Central memory CD8-positive, alpha-beta T cell (primary cell): ENCODE measurements around the gene GEMIN7.
A peak's percentile ranks its signal among the peaks of the same experiment; 100 is the strongest.

Experiments used
- ATAC-seq: fragments of 150-1000 bp; cut with Tn5 transposase; replicated peaks from 2 replicates; pipeline ENCODE4 v1.10.0; 2022; ENCODE audit warnings: mild to moderate bottlenecking, moderate FRiP score, moderate number of reproducible peaks; ENCODE audit not compliant: poor library complexity, severe bottlenecking; ENCODE audit errors: extremely low read depth
- DNase-seq, 2 donors: peaks; one replicate each; pipeline ENCODE4 v3.0.0; 2021; ENCODE audit warnings: low spot score in 2 of 2
- H3K27ac Mint-ChIP-seq: one replicate; pipeline ENCODE4 v1.8.0; 2022; ENCODE audit warnings: low read depth, mild to moderate bottlenecking, moderate library complexity, mixed read lengths
- H3K27me3 Mint-ChIP-seq: one replicate; pipeline ENCODE4 v1.8.0; 2022; ENCODE audit warnings: mixed read lengths
- H3K36me3 Mint-ChIP-seq: one replicate; pipeline ENCODE4 v1.8.0; 2022; ENCODE audit warnings: mild to moderate bottlenecking, moderate library complexity, mixed read lengths; ENCODE audit not compliant: insufficient read depth
- H3K4me1 Mint-ChIP-seq: one replicate; pipeline ENCODE4 v1.8.0; 2022; ENCODE audit warnings: mixed read lengths
- H3K4me3 Mint-ChIP-seq: one replicate; pipeline ENCODE4 v1.8.0; 2022; ENCODE audit warnings: mild to moderate bottlenecking, moderate library complexity, mixed read lengths
- H3K9me3 Mint-ChIP-seq: one replicate; pipeline ENCODE4 v1.8.0; 2022; ENCODE audit warnings: mixed read lengths

Gene GEMIN7

DNA sequence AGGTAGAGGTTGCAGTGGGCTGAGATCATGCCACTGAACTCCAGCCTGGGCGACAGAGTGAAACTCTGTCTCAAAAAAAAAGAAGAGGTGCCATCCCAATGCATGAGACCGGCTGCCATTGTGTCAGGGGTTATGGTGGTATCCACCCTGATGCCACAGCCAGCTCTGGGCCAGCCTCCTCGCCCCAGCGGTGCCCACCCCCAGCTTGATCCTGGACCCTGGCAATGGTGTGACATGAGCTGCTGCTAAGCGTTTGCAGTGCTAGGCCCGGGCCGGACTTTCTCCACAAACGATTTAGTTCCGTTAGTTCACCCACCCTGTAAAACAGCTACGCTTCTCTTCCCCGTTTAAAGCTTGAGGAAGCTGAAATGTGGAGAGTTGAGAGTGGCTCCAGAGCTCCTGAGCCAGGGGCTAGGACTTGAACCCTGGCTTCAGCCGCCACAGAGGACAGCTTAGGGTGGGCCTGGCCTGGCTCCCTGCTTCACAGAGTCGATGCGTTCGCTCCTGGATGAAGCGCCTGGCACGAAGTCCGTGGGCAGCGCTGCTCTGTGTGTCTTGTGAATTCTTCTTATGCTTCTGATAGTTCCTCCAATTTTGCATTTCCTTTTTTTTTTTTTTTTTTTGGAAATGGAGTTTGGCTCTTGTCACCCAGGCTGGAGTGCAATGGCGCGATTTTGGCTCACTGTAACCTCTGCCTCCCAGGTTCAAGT is 56.3 kb downstream of the GEMIN7 start:
- no peaks in the 10 kb centered on the region for H3K27me3 Mint-ChIP-seq
- DNase-seq = no peak
- peaks cover 7% of the 10 kb centered on the region for H3K36me3 Mint-ChIP-seq
- no peaks in the 10 kb centered on the region for H3K9me3 Mint-ChIP-seq
- no peak overlapping the region for H3K27ac Mint-ChIP-seq
- no peak overlapping the region for H3K4me3 Mint-ChIP-seq
- H3K4me1 Mint-ChIP-seq = peaks cover 28% of the 10 kb centered on the region
- ATAC-seq = no peak

DNA sequence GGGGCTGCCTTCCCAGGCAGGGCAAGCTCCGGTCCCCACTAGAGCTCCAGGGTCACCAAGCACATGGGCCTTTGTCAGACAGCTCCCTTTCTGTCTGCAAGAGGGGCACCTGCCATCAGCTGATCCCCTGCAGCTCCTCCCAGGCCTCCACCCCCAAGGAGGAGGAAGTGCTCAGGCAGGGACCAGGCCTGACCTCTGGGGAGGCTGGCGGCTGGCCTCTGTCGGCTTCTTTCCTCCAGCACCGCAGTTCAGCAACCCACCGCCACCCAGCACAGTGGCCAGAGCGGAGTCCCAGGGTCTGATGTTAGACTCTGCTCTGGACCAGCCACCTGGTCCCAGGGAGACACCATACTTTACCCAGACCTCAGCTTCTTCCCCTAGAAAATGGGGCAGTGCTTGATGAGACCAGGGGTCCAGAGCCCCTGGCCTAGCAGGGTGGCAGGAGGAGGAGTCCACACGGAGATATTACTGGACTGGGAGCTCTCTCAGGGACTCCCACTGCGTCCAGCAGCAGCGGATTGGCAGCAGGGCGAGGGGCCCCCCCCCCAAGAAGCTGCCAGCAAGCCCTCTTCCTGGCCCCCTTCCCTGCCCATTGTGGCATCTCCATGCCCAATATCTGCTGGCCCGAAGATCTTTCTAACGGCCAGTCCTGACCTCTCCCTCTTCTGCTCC is 57.6 kb downstream of the GEMIN7 start:
- peak overlapping the region; percentile 4 for H3K27ac Mint-ChIP-seq
- H3K27me3 Mint-ChIP-seq = no peaks in the 10 kb centered on the region
- H3K4me3 Mint-ChIP-seq = no peak overlapping the region
- no peak for DNase-seq
- H3K4me1 Mint-ChIP-seq = peaks cover 28% of the 10 kb centered on the region
- ATAC-seq = no peak
- H3K9me3 Mint-ChIP-seq = no peaks in the 10 kb centered on the region
- peaks cover 11% of the 10 kb centered on the region for H3K36me3 Mint-ChIP-seq

DNA sequence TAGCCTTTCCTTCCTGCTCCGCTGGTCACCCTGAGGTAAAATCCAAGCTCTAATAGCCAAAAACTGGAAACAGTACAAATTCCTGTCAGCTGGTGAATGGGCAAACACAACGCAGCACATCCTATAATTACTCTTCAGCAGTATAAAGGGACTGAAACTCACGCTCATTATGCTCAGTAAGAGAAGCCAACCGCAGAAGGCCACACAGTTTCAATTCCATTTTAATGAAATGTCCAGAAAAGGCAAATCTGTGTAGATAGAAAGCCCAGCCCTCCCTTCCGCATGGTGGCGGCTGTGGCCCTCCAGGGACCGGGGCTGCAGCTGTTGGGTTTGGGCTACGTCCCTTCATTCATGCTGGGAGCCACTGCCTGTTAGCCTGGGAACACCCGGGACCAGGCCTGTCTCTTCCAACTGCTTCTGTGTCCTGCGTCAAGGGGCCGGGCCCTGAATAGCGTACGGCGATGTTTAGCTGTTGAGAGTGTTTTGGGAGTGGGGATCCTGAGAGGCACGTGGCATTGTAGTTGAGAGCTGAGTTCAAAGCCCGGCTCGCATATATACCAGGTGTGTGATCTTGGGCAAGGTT is 58.2 kb downstream of the GEMIN7 start:
- ATAC-seq = no peak
- H3K27ac Mint-ChIP-seq = peak overlapping the region; percentile 4
- no peak for DNase-seq
- H3K27me3 Mint-ChIP-seq = no peaks in the 10 kb centered on the region
- H3K36me3 Mint-ChIP-seq = peaks cover 9% of the 10 kb centered on the region
- no peaks in the 10 kb centered on the region for H3K9me3 Mint-ChIP-seq
- H3K4me1 Mint-ChIP-seq = peaks cover 28% of the 10 kb centered on the region
- no peak overlapping the region for H3K4me3 Mint-ChIP-seq

GRCh38 chr19:45138303-45138751 is 59.3 kb downstream of the GEMIN7 start:
- peaks cover 12% of the 10 kb centered on the region for H3K36me3 Mint-ChIP-seq
- H3K4me3 Mint-ChIP-seq = no peak overlapping the region
- ATAC-seq (no peak), DNase-seq (no peak)
- H3K27me3 Mint-ChIP-seq = no peaks in the 10 kb centered on the region
- H3K4me1 Mint-ChIP-seq = peaks cover 36% of the 10 kb centered on the region
- no peak overlapping the region for H3K27ac Mint-ChIP-seq
- no peaks in the 10 kb centered on the region for H3K9me3 Mint-ChIP-seq

GRCh38 chr19:45139286-45140143 is 60.5 kb downstream of the GEMIN7 start:
- Mint-ChIP-seq H3K27me3 (no peaks in the 10 kb centered on the region), H3K36me3 (peaks cover 9% of the 10 kb centered on the region), H3K4me3 (no peak overlapping the region), H3K27ac (no peak overlapping the region), H3K4me1 (peaks cover 25% of the 10 kb centered on the region), H3K9me3 (no peaks in the 10 kb centered on the region)
- ATAC-seq (no peak), DNase-seq (no peak)

DNA sequence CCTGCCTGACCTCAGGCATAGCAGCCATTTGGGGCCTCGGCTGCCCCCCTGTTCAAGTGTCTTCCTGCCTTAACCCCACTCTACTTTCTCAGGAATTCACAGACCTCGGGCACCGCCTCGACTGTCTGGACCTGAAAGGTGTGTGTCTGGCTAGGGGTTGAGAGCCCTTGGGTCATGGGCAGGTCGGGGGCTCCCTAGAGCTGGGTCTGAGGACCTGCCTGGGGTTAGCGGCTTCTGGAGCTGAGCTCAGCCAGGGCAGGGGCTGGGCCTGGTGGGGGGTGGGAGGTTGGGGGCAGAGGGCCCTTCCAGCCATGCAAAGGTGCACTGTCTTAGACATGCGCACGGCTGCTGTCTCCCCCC is 61.1 kb downstream of the GEMIN7 start:
- Mint-ChIP-seq H3K27ac (no peak overlapping the region), H3K4me3 (no peak overlapping the region), H3K36me3 (peaks cover 9% of the 10 kb centered on the region), H3K4me1 (peaks cover 24% of the 10 kb centered on the region), H3K27me3 (no peaks in the 10 kb centered on the region), H3K9me3 (no peaks in the 10 kb centered on the region)
- ATAC-seq (no peak), DNase-seq (no peak)

DNA sequence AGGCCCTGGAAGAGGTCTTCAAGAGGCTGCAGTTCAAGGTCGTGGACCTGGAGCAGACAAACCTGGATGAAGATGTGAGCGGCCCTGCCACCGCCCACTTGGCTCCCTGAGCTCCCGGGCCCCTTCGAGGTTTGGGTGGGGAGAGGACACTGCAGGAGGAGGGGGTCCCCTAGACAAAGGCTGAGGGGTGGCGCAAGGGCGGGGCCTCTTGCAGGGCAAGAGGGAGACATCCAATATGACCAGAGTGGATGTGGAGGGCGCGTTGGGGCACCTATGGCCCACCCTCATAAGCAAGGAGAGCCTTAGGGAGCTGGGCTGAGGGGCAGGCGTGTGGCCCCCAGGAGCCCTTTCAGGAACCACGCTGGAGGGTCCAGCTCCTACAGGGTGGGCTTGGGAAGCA is 61.5 kb downstream of the GEMIN7 start:
- no peak for ATAC-seq
- H3K36me3 Mint-ChIP-seq = peaks cover 7% of the 10 kb centered on the region
- H3K27ac Mint-ChIP-seq = no peak overlapping the region
- H3K9me3 Mint-ChIP-seq = no peaks in the 10 kb centered on the region
- no peak overlapping the region for H3K4me3 Mint-ChIP-seq
- DNase-seq = no peak
- peaks cover 24% of the 10 kb centered on the region for H3K4me1 Mint-ChIP-seq
- H3K27me3 Mint-ChIP-seq = no peaks in the 10 kb centered on the region
